Body of pancreas (tissue), 4 donors: ENCODE measurements around the gene EXOSC2. TPM values are rescaled to one million over a fixed set of nuclear protein-coding genes. Genes with fewer than 3 reads are reported as not detected.

Experiments
- ATAC-seq: fragments of 150-250 bp; one replicate; pipeline ENCODE4 v1.9.1; 2016
- DNase-seq, 4 donors: peaks; one replicate each; pipeline ENCODE4 v3.0.0-alpha.2; 2019
- H3K27ac ChIP-seq, 4 donors: fragments of 200-600 bp; sonication (generic); 1 replicate in 3 of 4; 2 replicates in 1 of 4; pipeline versions ENCODE4 v1.5.1 to v1.6.1; 2016 to 2019; ENCODE audit warnings: mild to moderate bottlenecking in 1 of 4, mixed read lengths in 1 of 4, moderate library complexity in 1 of 4
- H3K27me3 ChIP-seq, 2 donors: fragments of 200-600 bp; sonication (generic); one replicate each; pipeline ENCODE4 v1.6.0; 2016; ENCODE audit warnings: mild to moderate bottlenecking in 1 of 2
- H3K36me3 ChIP-seq, 2 donors: fragments of 200-600 bp; sonication (generic); replicated peaks in 1 of 2; 2 replicates each; pipeline ENCODE4 v1.5.1; 2016; ENCODE audit warnings: low read depth in 2 of 2; ENCODE audit not compliant: insufficient read depth in 1 of 2
- H3K4me1 ChIP-seq: fragments of 200-600 bp; sonication (generic); one replicate; pipeline ENCODE4 v1.6.0; 2016
- H3K4me3 ChIP-seq, 2 donors: fragments of 200-600 bp; sonication (generic); 1 replicate in 1 of 2; 2 replicates in 1 of 2; pipeline ENCODE4 v1.5.1; 2016 to 2019
- H3K9me3 ChIP-seq, 3 donors: fragments of 200-600 bp; sonication (generic); 1 replicate in 2 of 3; 2 replicates in 1 of 3; pipeline ENCODE4 v1.5.1; 2016
- CTCF ChIP-seq, 7 experiments: fragments of 450-650 bp in 4 of 7; fragments of 200-600 bp in 3 of 7; sonication (generic) in 3 of 7; IDR thresholded peaks; one replicate each; pipeline ENCODE4 v1.5.1; 2016 to 2019; ENCODE audit warnings: antibody characterized with exemption in 7 of 7
- POLR2A ChIP-seq, 3 donors: fragments of 450-650 bp; IDR thresholded peaks; one replicate each; pipeline ENCODE4 v1.6.1; 2016; ENCODE audit warnings: antibody characterized with exemption in 3 of 3, mild to moderate bottlenecking in 2 of 3
- WGBS, 2 donors: methylation state at CpG; one replicate each; pipeline ENCODE4 v1.1.5; 2017; 5-methylcytosine and 5-hydroxymethylcytosine counted together
- intact Hi-C: fragments of 100-400 bp; cut with DNase I; formaldehyde crosslinking; loops from one replicate; pipeline ENCODE4 v1.15.1; 2023
- total RNA-seq, 2 donors: library from RNA; depleted of rRNA; stranded (reverse); fragments of >200 nt; gene quantifications; one replicate each; pipeline ENCODE4 v1.1.0, GENCODE V29; 2016

Gene EXOSC2
- total RNA-seq, 2 donors from 2014 or later, result 12.2 to 17.1 TPM

GRCh38 chr9:130666393-130667119 is 27.0 kb upstream of the EXOSC2 start:
- 6 to 18% methylated on average over 10 to 47 of the region's 60 CpGs for WGBS, 2 donors
- Histone ChIP-seq H3K9me3 (no peaks in the 10 kb centered on the region), H3K4me1 (peaks cover 48% of the 10 kb centered on the region), H3K4me3 (no peak overlapping the region), H3K27me3 (peaks cover 4 to 50% of the 10 kb centered on the region in 2 donors), H3K27ac (no peak overlapping the region), H3K36me3 (no peaks in the 10 kb centered on the region)
- TF ChIP-seq POLR2A (IDR thresholded peaks at IDR 0.05), result no peak
- TF ChIP-seq CTCF (IDR thresholded peaks at IDR 0.05), result no peak
- ATAC-seq, result no peak
- intact Hi-C loops, result no loop called here
- DNase-seq, result no peak

GRCh38 chr9:130667120-130667435 is 26.5 kb upstream of the EXOSC2 start:
- Histone ChIP-seq H3K27ac (no peak overlapping the region), H3K36me3 (no peaks in the 10 kb centered on the region), H3K9me3 (no peaks in the 10 kb centered on the region), H3K4me1 (peaks cover 43% of the 10 kb centered on the region), H3K27me3 (peaks cover 2 to 45% of the 10 kb centered on the region in 2 donors), H3K4me3 (no peak overlapping the region)
- ATAC-seq, result no peak
- 48 to 51% methylated on average over 4 of the region's 4 CpGs for WGBS, 2 donors
- intact Hi-C loops, result no loop called here
- TF ChIP-seq POLR2A (IDR thresholded peaks at IDR 0.05) (no peak), CTCF (IDR thresholded peaks at IDR 0.05) (no peak)
- DNase-seq, result no peak

- intact Hi-C loops, result no loop called here
- DNase-seq, result no peak
- no peak for ATAC-seq
Measured at GRCh38 chr9:130668196-130668595, 25.4 kb upstream of the EXOSC2 start.

GRCh38 chr9:130668659-130669058 is 24.9 kb upstream of the EXOSC2 start:
- Histone ChIP-seq H3K27me3 (peaks cover 0 to 30% of the 10 kb centered on the region in 2 donors), H3K4me1 (peaks cover 27% of the 10 kb centered on the region), H3K4me3 (no peak overlapping the region), H3K9me3 (no peaks in the 10 kb centered on the region), H3K27ac (no peak overlapping the region), H3K36me3 (no peaks in the 10 kb centered on the region)
- ATAC-seq (no peak), DNase-seq (no peak)
- TF ChIP-seq CTCF (IDR thresholded peaks at IDR 0.05) (no peak), POLR2A (IDR thresholded peaks at IDR 0.05) (no peak)
- intact Hi-C loops, result no loop called here
- WGBS, 2 donors, result 55 to 65% methylated on average over 11 to 12 of the region's 12 CpGs

More at GRCh38 chr9:130668196-130668595, 25.4 kb upstream of the EXOSC2 start:
- H3K27ac ChIP-seq, result no peak overlapping the region
- H3K4me1 ChIP-seq, result peaks cover 32% of the 10 kb centered on the region
- 75 to 77% methylated on average over 2 to 13 of the region's 13 CpGs for WGBS, 2 donors
- no peaks in the 10 kb centered on the region for H3K9me3 ChIP-seq
- no peak overlapping the region for H3K4me3 ChIP-seq
- H3K36me3 ChIP-seq, result no peaks in the 10 kb centered on the region
- peaks cover 0 to 35% of the 10 kb centered on the region in 2 donors for H3K27me3 ChIP-seq
- TF ChIP-seq CTCF (IDR thresholded peaks at IDR 0.05) (no peak), POLR2A (IDR thresholded peaks at IDR 0.05) (no peak)

GRCh38 chr9:130669965-130670364 is 23.6 kb upstream of the EXOSC2 start:
- Histone ChIP-seq H3K27me3 (peaks cover 0 to 17% of the 10 kb centered on the region in 2 donors), H3K27ac (no peak overlapping the region), H3K9me3 (no peaks in the 10 kb centered on the region), H3K36me3 (no peaks in the 10 kb centered on the region), H3K4me3 (no peak overlapping the region), H3K4me1 (peaks cover 14% of the 10 kb centered on the region)
- WGBS, 2 donors, result 71 to 77% methylated on average over 4 of the region's 4 CpGs
- intact Hi-C loops, result no loop called here
- DNase-seq (no peak), ATAC-seq (no peak)
- TF ChIP-seq CTCF (IDR thresholded peaks at IDR 0.05) (no peak), POLR2A (IDR thresholded peaks at IDR 0.05) (no peak)
